ENCODE measurements around the gene NUDT5.
"Not testable (repeated sequence)": the region's sequence is repeated elsewhere in the genome, so short reads cannot be mapped to it uniquely, and the experiment has no call there.

Gene NUDT5

GRCh38 chr10:12235116-12235694, 39.5 kb upstream of the NUDT5 start:
- TF ChIP-seq CTCF (IDR thresholded peaks at IDR 0.05; ENCODE audit: low read depth, low read length), result no peak
- DNase-seq (ENCODE audit: extremely low read depth, low read depth), result no peak

DNA sequence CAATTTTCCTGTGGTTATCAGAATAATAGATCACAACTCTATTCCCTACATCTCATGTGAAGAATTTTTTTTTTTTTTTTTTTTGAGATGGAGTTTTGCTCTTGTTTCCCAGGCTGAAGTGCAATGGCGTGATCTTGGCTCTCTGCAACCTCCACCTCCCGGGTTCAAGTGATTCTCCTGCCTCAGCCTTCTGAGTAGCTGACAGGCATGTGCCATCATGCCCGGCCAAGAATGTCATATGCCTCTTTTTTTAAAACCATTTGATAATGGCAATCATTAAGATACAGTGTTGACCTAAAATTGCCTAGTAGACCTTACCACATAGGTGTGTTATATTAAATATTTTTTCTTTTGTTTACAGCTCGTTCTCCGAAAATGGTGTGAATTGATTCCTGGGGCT, 39.0 kb upstream of the NUDT5 start:
- DNase-seq (ENCODE audit: extremely low read depth, low read depth), result not testable (repeated sequence)

DNA sequence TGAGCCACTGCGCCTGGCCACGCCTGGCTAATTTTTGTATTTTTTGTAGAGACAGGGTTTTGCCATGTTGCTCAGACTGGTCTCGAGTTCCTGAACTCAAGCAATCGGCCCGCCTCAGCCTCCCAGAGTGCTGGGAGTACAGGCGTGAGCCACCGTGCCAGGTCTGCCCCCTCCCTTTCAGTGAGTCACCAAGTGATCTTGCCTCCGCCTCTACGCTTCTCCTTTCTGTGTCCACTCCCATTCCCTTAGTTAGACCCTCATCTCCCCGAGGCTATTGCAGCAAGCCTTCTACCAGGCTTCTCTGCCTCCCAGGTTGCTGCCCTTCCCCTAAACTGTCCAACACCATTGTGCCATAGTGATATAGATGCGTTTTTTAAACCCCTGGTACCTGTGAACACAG, 33.2 kb upstream of the NUDT5 start:
- TF ChIP-seq CTCF (IDR thresholded peaks at IDR 0.05; ENCODE audit: low read depth, low read length), result no peak
- no peak for DNase-seq (ENCODE audit: extremely low read depth, low read depth)

DNA sequence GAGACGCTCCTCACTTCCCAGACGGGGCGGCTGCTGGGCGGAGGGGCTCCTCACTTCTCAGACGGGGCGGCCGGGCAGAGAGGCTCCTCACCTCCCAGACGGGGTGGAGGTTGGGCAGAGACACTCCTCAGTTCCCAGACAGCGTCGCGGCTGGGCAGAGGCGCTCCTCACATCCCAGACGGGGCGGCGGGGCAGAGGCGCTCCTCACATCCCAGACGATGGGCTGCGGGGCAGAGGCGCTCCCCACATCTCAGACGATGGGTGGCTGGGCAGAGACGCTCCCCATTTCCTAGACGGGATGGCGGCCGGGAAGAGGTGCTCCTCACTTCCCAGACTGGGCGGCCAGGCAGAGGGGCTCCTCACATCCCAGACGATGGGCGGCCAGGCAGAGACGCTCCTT, 30.7 kb upstream of the NUDT5 start:
- DNase-seq (ENCODE audit: extremely low read depth, low read depth), result not testable (repeated sequence)

GRCh38 chr10:12225444-12225843, 29.8 kb upstream of the NUDT5 start:
- TF ChIP-seq CTCF (IDR thresholded peaks at IDR 0.05; ENCODE audit: low read depth, low read length), result no peak
- DNase-seq (ENCODE audit: extremely low read depth, low read depth), result no peak

- no peak for DNase-seq (ENCODE audit: extremely low read depth, low read depth)
- TF ChIP-seq CTCF (IDR thresholded peaks at IDR 0.05; ENCODE audit: low read depth, low read length), result no peak
Observed at GRCh38 chr10:12221323-12222298, 25.9 kb upstream of the NUDT5 start.

DNA sequence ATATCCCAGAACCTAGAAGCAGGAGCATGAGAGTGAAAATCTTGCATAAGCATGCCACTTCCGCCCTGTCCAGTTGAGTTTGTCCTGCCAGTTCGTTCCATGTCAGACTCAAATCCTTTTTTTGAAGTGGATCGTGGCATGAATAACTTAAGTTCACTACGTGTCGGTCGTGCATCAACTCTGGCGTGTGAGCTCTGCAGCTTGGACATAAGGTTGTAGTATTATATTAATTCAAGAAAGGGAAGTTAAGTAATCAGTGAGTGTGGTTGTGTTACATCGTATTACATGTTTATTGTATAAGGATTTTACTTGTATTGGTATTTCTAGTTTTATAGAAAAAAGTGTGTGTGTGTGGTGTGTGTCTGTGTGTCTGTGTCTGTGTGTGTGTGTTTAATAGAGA, 23.3 kb upstream of the NUDT5 start:
- no peak for TF ChIP-seq CTCF (IDR thresholded peaks at IDR 0.05; ENCODE audit: low read depth, low read length)
- DNase-seq (ENCODE audit: extremely low read depth, low read depth), result no peak

- TF ChIP-seq CTCF (IDR thresholded peaks at IDR 0.05; ENCODE audit: low read depth, low read length), result peak; percentile 62
- DNase-seq (ENCODE audit: extremely low read depth, low read depth), result peak; percentile 44
Observed at GRCh38 chr10:12214763-12215218, 19.1 kb upstream of the NUDT5 start.
